HCT116 (cell line): ENCODE data around the gene GRIN3A.

Experiments
- EZH2phosphoT487 ChIP-seq: fragments of 200-600 bp; IDR thresholded peaks from 2 replicates; pipeline ENCODE4 v1.6.1; 2018; ENCODE audit warnings: antibody characterized with exemption, borderline replicate concordance
- SIN3A ChIP-seq: IDR thresholded peaks from 2 replicates; pipeline ENCODE4 v1.6.1; 2012; ENCODE audit warnings: low read depth
- YY1 ChIP-seq: IDR thresholded peaks from 2 replicates; pipeline ENCODE4 v1.6.1; 2011; ENCODE audit warnings: low read length, low read depth, moderate library complexity, mild to moderate bottlenecking; ENCODE audit not compliant: insufficient replicate concordance; ENCODE audit errors: extremely low read depth
- TF ChIP-seq, protein P1 (sequence below), 3 experiments: fragments of 200-600 bp in 1 of 3; sonication (generic) in 1 of 3; IDR thresholded peaks in 2 of 3; conservative IDR thresholded peaks in 1 of 3; 2 replicates each; pipeline ENCODE4 v1.5.1; 2012 to 2017; ENCODE audit warnings: low read depth in 2 of 3, low read length in 2 of 3, antibody characterized with exemption in 1 of 3, borderline replicate concordance in 1 of 3, control low read depth in 1 of 3, mild to moderate bottlenecking in 1 of 3, mixed read lengths in 1 of 3, mixed run types in 1 of 3, moderate library complexity in 1 of 3; ENCODE audit not compliant: insufficient read depth in 1 of 3

DNA sequence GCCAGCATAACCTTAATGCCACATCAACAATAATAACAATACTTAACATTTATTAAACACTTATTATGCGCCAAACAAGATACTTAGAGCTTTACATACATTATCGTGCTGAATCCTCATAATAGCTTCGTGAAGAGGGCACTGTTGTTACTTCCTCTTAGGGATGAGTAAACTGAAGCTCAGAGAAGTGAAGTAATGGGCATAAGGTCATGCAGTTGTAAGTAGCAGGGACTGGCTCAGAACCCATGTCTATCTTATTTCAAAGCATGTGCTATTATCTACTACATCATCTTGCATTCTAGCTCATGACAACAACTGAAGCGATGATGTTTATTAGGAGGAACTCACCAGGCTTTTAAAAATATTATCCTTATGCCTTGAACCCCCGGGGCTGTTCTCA is 108.8 kb downstream of the GRIN3A start:
- TF ChIP-seq SIN3A, result no peak
- TF ChIP-seq, protein P1, sequence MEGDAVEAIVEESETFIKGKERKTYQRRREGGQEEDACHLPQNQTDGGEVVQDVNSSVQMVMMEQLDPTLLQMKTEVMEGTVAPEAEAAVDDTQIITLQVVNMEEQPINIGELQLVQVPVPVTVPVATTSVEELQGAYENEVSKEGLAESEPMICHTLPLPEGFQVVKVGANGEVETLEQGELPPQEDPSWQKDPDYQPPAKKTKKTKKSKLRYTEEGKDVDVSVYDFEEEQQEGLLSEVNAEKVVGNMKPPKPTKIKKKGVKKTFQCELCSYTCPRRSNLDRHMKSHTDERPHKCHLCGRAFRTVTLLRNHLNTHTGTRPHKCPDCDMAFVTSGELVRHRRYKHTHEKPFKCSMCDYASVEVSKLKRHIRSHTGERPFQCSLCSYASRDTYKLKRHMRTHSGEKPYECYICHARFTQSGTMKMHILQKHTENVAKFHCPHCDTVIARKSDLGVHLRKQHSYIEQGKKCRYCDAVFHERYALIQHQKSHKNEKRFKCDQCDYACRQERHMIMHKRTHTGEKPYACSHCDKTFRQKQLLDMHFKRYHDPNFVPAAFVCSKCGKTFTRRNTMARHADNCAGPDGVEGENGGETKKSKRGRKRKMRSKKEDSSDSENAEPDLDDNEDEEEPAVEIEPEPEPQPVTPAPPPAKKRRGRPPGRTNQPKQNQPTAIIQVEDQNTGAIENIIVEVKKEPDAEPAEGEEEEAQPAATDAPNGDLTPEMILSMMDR (IDR thresholded peaks at IDR 0.05 in 2 of 3, conservative IDR thresholded peaks at IDR 0.05 in 1 of 3; ENCODE audit: borderline replicate concordance in 1 of 3, insufficient read depth in 1 of 3, low read depth in 2 of 3, low read length in 2 of 3), result no peak
- TF ChIP-seq EZH2phosphoT487, result no peak
- no peak for TF ChIP-seq YY1
